ENCODE measurements around the gene MAP2K5.

GRCh38 chr15:67761343-67761742 lies 218.8 kb downstream of the MAP2K5 start:
- TF ChIP-seq FOXP2 (optimal IDR thresholded peaks at IDR 0.05; ENCODE audit: control extremely low read depth, extremely low read length, insufficient read depth): no peak
- no peak for TF ChIP-seq EZH2 (IDR thresholded peaks at IDR 0.05)
- TF ChIP-seq POLR2AphosphoS5 (IDR thresholded peaks at IDR 0.05; ENCODE audit: borderline replicate concordance, low read depth, low read length): no peak

All from SK-N-MC (cell line).